Measurements from ENCODE around the gene ADGRV1. TPM values are rescaled to one million over a fixed set of nuclear protein-coding genes. Genes with fewer than 3 reads are reported as not detected.

Gene ADGRV1
- polyA plus RNA-seq, 1 donor from 2014 or later = 3.7 TPM

GRCh38 chr5:90949469-90950358 is 391.1 kb downstream of the ADGRV1 start:
- no peaks in the 10 kb centered on the region for H3K27me3 ChIP-seq (ENCODE audit: insufficient read depth, low read depth, low read length)
- H3K27ac ChIP-seq (ENCODE audit: low read length) = no peak overlapping the region
- H3K4me3 ChIP-seq (ENCODE audit: low read length) = no peak overlapping the region
- no peaks in the 10 kb centered on the region for H3K79me2 ChIP-seq (replicated peaks; ENCODE audit: insufficient read depth, low read length)
- no peak overlapping the region for H3K9ac ChIP-seq (ENCODE audit: low read length)
- H3F3A ChIP-seq (ENCODE audit: insufficient read depth, low read length, poor library complexity, severe bottlenecking) = no peaks in the 10 kb centered on the region
- TF ChIP-seq EZH2 (IDR thresholded peaks at IDR 0.05; ENCODE audit: borderline replicate concordance, insufficient read depth, low read length, poor library complexity, severe bottlenecking) (no peak), EP300 (conservative IDR thresholded peaks at IDR 0.05; ENCODE audit: poor library complexity, severe bottlenecking) (no peak), SMC3 (conservative IDR thresholded peaks at IDR 0.05; ENCODE audit: poor library complexity) (no peak), RAD21 (conservative IDR thresholded peaks at IDR 0.05) (no peak), POLR2AphosphoS5 (IDR thresholded peaks at IDR 0.05) (no peak), MXI1 (conservative IDR thresholded peaks at IDR 0.05; ENCODE audit: poor library complexity, severe bottlenecking) (no peak), TAF1 (IDR thresholded peaks at IDR 0.05; ENCODE audit: low read depth) (no peak), REST (IDR thresholded peaks at IDR 0.05; ENCODE audit: borderline replicate concordance) (no peak)
- TF ChIP-seq, protein P1, sequence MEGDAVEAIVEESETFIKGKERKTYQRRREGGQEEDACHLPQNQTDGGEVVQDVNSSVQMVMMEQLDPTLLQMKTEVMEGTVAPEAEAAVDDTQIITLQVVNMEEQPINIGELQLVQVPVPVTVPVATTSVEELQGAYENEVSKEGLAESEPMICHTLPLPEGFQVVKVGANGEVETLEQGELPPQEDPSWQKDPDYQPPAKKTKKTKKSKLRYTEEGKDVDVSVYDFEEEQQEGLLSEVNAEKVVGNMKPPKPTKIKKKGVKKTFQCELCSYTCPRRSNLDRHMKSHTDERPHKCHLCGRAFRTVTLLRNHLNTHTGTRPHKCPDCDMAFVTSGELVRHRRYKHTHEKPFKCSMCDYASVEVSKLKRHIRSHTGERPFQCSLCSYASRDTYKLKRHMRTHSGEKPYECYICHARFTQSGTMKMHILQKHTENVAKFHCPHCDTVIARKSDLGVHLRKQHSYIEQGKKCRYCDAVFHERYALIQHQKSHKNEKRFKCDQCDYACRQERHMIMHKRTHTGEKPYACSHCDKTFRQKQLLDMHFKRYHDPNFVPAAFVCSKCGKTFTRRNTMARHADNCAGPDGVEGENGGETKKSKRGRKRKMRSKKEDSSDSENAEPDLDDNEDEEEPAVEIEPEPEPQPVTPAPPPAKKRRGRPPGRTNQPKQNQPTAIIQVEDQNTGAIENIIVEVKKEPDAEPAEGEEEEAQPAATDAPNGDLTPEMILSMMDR (IDR thresholded peaks at IDR 0.05; ENCODE audit: poor library complexity, severe bottlenecking) = no peak
- no peaks in the 10 kb centered on the region for H3K9me3 ChIP-seq (ENCODE audit: low read length)
- H3K9me2 ChIP-seq (ENCODE audit: insufficient read depth, low read length) = no peaks in the 10 kb centered on the region
- no peak overlapping the region for H3K4me2 ChIP-seq (ENCODE audit: low read length)
- no peaks in the 10 kb centered on the region for H3K36me3 ChIP-seq (ENCODE audit: insufficient read depth, low read length)
- H2AFZ ChIP-seq (ENCODE audit: low read depth, low read length) = no peak overlapping the region
- H4K20me1 ChIP-seq (ENCODE audit: insufficient read depth) = no peaks in the 10 kb centered on the region

DNA sequence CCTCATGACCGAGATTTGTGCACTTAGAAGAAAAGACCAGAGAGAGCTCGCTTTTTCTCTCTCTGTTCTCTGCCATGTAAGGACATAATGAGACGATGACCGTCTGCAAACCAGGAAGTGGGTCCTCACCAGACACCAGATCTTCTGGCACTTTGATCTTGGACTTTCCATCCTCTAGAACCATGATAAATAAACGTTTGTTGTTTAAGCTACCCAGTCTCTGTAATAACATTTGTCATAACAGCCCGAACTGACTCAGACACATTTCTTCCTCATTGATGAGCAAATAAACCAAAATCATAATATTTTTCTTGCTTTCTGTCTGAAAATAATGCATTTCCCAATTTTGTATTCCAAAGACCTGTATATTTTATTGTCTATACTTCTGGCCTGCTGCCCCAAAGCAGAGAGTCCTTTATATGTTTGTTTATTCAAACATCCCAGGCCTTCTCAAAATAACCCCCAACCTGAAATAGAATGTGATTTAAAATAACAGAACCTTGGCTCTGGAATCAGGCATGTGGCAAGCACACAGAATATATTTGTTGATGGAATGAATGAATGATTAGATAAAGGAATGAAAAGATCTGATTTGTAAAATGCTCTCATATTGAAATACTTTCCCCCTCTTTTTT is 396.5 kb downstream of the ADGRV1 start:
- H3K36me3 ChIP-seq (ENCODE audit: insufficient read depth, low read length) = no peaks in the 10 kb centered on the region
- no peaks in the 10 kb centered on the region for H3K9me2 ChIP-seq (ENCODE audit: insufficient read depth, low read length)
- no peak overlapping the region for H3K27ac ChIP-seq (ENCODE audit: low read length)
- H2AFZ ChIP-seq (ENCODE audit: low read depth, low read length) = no peak overlapping the region
- no peak overlapping the region for H3K4me2 ChIP-seq (ENCODE audit: low read length)
- H3K4me3 ChIP-seq (ENCODE audit: low read length) = no peak overlapping the region
- TF ChIP-seq REST (IDR thresholded peaks at IDR 0.05; ENCODE audit: borderline replicate concordance) = no peak
- no peak for TF ChIP-seq RAD21 (conservative IDR thresholded peaks at IDR 0.05)
- TF ChIP-seq POLR2AphosphoS5 (IDR thresholded peaks at IDR 0.05) = no peak
- TF ChIP-seq, protein P1 (IDR thresholded peaks at IDR 0.05; ENCODE audit: poor library complexity, severe bottlenecking) = no peak
- TF ChIP-seq SMC3 (conservative IDR thresholded peaks at IDR 0.05; ENCODE audit: poor library complexity) = no peak
- no peak for TF ChIP-seq MXI1 (conservative IDR thresholded peaks at IDR 0.05; ENCODE audit: poor library complexity, severe bottlenecking)
- no peak for TF ChIP-seq EP300 (conservative IDR thresholded peaks at IDR 0.05; ENCODE audit: poor library complexity, severe bottlenecking)
- no peak for TF ChIP-seq EZH2 (IDR thresholded peaks at IDR 0.05; ENCODE audit: borderline replicate concordance, insufficient read depth, low read length, poor library complexity, severe bottlenecking)
- no peak for TF ChIP-seq TAF1 (IDR thresholded peaks at IDR 0.05; ENCODE audit: low read depth)
- no peaks in the 10 kb centered on the region for H3K79me2 ChIP-seq (replicated peaks; ENCODE audit: insufficient read depth, low read length)
- no peaks in the 10 kb centered on the region for H3K9me3 ChIP-seq (ENCODE audit: low read length)
- H3F3A ChIP-seq (ENCODE audit: insufficient read depth, low read length, poor library complexity, severe bottlenecking) = no peaks in the 10 kb centered on the region
- H3K9ac ChIP-seq (ENCODE audit: low read length) = no peak overlapping the region
- H4K20me1 ChIP-seq (ENCODE audit: insufficient read depth) = no peaks in the 10 kb centered on the region
- no peaks in the 10 kb centered on the region for H3K27me3 ChIP-seq (ENCODE audit: insufficient read depth, low read depth, low read length)

Measured in neural cell (in vitro differentiated cells).